ENCODE measurements around the gene ADAT1. TPM values are rescaled to one million over a fixed set of nuclear protein-coding genes. Genes with fewer than 3 reads are reported as not detected.

The ADAT1 gene
- total and polyA plus RNA-seq, 2 of the 8 experiments (the other 6 are each of a cell fraction or from before 2014, with no cell fraction given), result 30.7 to 44.7 TPM

DNA sequence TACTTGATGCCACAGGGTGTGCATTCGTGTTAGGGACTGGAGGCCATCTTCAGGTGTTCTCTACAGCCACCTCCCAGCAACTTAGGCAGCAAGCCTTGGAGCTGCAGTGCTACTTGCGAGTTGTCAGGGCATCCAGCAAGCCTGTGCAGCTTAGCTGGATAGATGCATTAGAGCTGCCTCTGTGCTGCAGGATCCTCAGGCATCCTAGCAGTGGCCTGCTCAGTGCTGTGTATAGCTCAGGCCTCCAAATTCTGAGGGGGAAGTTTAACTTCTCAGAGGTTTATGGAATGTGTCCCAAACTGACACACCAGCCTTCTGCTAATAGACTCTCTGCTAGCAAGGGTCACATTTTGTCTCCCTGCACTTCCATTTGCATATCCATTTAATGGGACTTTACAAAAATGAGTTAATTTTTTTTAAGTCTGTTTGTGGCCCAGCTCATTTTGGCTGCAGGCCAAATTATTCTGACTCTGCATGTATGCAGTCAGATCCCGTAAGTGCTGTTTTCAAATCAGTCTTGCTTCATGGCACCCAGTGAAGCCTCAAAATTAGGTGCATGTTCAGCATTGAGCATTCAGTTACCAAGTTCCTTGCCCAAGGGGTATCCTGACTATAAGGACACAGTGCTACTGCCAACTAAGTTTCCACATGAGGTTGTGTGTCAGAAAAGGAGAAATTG lies 50.1 kb downstream of the ADAT1 start:
- no peak overlapping the region for H2AK5ac ChIP-seq (ENCODE audit: low read depth, low read length)
- CTCF ChIA-PET (ENCODE audit: partially characterized antibody), result no interaction called here
- H3K27me3 ChIP-seq (replicated peaks in 1 of 4; ENCODE audit: control insufficient read depth in 3 of 4, extremely low read depth in 1 of 4, insufficient read depth in 3 of 4, low read length in 3 of 4), result no peaks in the 10 kb centered on the region
- no peaks in the 10 kb centered on the region for H3K23me2 ChIP-seq (ENCODE audit: low read depth, low read length)
- no peak overlapping the region for H3K56ac ChIP-seq (replicated peaks; ENCODE audit: insufficient read length, low read depth, low read length)
- H3K4me3 ChIP-seq (ENCODE audit: extremely low read depth in 1 of 4, insufficient read depth in 2 of 4, low read depth in 3 of 4, low read length in 4 of 4), result no peak overlapping the region
- peaks cover 4% of the 10 kb centered on the region for H3K79me1 ChIP-seq (ENCODE audit: low read depth, low read length)
- peaks cover 0 to 7% of the 10 kb centered on the region in 2 experiments for H4K20me1 ChIP-seq (replicated peaks in 1 of 2; ENCODE audit: control insufficient read depth in 1 of 2, insufficient read depth in 2 of 2, low read length in 2 of 2)
- no peak overlapping the region for H3K4ac ChIP-seq (replicated peaks; ENCODE audit: insufficient read length, low read depth, low read length)
- no peak overlapping the region; the same call in 1 of the 2 replicates for H2BK5ac ChIP-seq (ENCODE audit: low read depth, low read length)
- WGBS, 2 experiments (ENCODE audit: extremely low coverage in 1 of 2, insufficient coverage in 1 of 2, insufficient read length in 1 of 2, insufficient replicate concordance in 2 of 2, low coverage in 1 of 2, low lambda C conversion rate in 2 of 2, missing lambda C conversion rate in 1 of 2), result 100% methylated on average over 3 of the region's 3 CpGs; no CpG with 5 or more reads in 1 of the 2 experiments
- no peaks in the 10 kb centered on the region; a peak in 1 of 4 replicates for H3K79me2 ChIP-seq (ENCODE audit: control insufficient read depth in 1 of 2, insufficient read depth in 2 of 2, low read length in 2 of 2)
- H2BK20ac ChIP-seq (ENCODE audit: low read length), result no peak overlapping the region
- H3K9me3 ChIP-seq (ENCODE audit: insufficient read depth in 2 of 2, low read depth in 1 of 2, low read length in 1 of 2), result no peaks in the 10 kb centered on the region
- FAIRE-seq, result no peak
- no peak overlapping the region for H3K14ac ChIP-seq (ENCODE audit: insufficient read length)
- no peak overlapping the region for H4K91ac ChIP-seq (replicated peaks; ENCODE audit: insufficient read length, low read length)
- TF ChIP-seq SP4 (IDR thresholded peaks at IDR 0.05; ENCODE audit: low read length), result no peak
- POLR2A ChIA-PET (ENCODE audit: partially characterized antibody), result interaction anchor here (0.8 to 1.6 kb wide), 2 partner anchors 16 to 53 kb away, joined by 3 to 4 read pairs; no protein-coding TSS in a partner anchor
- no peak overlapping the region for H2BK120ac ChIP-seq (replicated peaks; ENCODE audit: low read depth, low read length)
- peaks cover 12 to 57% (median 48%) of the 10 kb centered on the region in 4 experiments; a peak in 7 of 8 replicates for H3K36me3 ChIP-seq (ENCODE audit: control insufficient read depth in 2 of 4, insufficient read depth in 4 of 4, low read length in 3 of 4)
- H4K8ac ChIP-seq (ENCODE audit: extremely low read depth, insufficient read depth, low read length), result no peak overlapping the region
- H3K4me1 ChIP-seq (replicated peaks in 1 of 4; ENCODE audit: control insufficient read depth in 3 of 4, insufficient read depth in 4 of 4, low read length in 3 of 4), result peaks cover 0 to 12% (median 2%) of the 10 kb centered on the region in 4 experiments; a peak in 3 of 7 replicates
- H3K27ac ChIP-seq (ENCODE audit: low read depth, low read length), result no peak overlapping the region
- H3K23ac ChIP-seq (ENCODE audit: insufficient read length), result no peak overlapping the region
- no peak overlapping the region for H2BK12ac ChIP-seq (ENCODE audit: low read depth, low read length)
- no peak overlapping the region for H3K18ac ChIP-seq (ENCODE audit: extremely low read depth, low read length)
- H4K5ac ChIP-seq (ENCODE audit: insufficient read length, low read depth, low read length), result no peak overlapping the region
- no peak overlapping the region for H2AFZ ChIP-seq (ENCODE audit: low read length)
- no peak overlapping the region for H3K4me2 ChIP-seq (ENCODE audit: insufficient read depth in 1 of 2, low read depth in 2 of 2, low read length in 2 of 2)
- H3K9ac ChIP-seq (replicated peaks in 1 of 4; ENCODE audit: extremely low read depth in 1 of 4, low read depth in 3 of 4, low read length in 3 of 4), result no peak overlapping the region
- H2BK15ac ChIP-seq (ENCODE audit: low read length), result no peak overlapping the region
- no peak for DNase-seq (ENCODE audit: low read depth in 1 of 2, low spot score in 2 of 2)

Data from H1 (cell line).